GM12874 (cell line): Measurements from ENCODE around the gene UBE2J2.

ENCODE experiments used
- CTCF ChIP-seq: IDR thresholded peaks from 2 replicates; pipeline ENCODE4 v1.5.1; 2011; ENCODE audit warnings: low read depth, mild to moderate bottlenecking, control low read depth, low read length, moderate library complexity; ENCODE audit not compliant: insufficient read depth

The UBE2J2 gene

DNA sequence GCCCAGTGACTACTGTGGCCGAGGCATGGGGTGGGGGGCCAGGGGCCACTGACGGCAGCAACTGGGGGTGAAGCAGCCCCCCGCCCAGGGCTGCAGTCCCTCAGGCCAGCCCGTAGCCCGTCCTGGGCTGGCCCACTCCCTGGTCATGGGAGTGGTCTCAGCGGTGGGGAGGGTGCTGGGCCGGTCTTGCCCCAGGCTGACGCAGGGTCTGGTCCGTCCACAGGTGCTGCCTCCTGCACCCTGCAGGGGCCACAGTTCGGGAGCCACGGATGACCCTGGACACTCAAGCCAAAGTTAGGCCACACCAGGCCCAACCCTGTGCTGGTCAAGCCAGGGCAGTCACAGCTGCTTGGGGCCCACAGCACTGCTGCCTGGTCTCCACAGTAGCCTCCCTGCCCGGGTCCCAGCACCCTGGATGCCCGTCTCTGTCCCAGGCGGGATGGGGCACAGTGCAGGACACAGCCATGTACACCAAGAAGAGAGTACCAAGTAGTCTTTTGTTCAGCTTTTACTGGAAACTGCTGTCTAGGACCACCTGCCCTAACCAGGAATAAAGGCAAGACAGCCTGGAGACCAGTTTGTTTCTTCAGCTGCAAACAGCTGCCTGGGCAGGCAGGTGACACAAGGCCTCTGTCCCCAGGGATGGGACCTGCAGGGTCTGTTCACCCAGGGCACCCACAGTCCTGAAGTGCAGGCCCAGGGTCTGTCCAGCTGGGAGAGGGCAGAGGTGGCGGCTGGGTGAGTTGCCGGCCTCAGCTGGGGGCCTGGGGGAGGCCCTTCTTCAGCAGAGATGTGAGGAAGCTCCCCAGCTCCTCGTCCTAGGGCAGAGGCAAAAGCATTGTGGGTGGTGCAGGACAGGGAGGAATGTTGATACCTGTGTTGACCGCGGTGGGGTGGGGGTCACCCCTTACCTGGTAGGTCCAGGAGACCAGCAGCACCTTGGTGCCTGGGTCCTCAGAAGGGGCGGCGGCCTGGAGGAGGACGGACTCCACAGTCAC, 37.8 kb upstream of the UBE2J2 start:
- no peak for TF ChIP-seq CTCF

GRCh38 chr1:1310476-1311053, 36.9 kb upstream of the UBE2J2 start:
- no peak for TF ChIP-seq CTCF

DNA sequence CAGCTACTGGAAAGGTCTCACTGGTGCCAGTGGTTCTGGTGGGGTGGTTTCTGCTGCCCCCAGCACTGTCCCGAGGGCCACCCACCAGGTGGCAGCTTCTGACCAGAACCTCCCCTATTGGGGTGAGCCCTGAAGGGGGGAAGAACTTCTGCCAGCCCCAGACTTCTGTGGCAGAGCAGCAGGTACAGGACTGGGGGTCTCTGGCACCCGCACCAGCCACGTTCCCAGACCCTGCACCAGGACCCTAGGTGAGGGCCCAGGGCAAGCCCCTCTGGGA, 36.4 kb upstream of the UBE2J2 start:
- TF ChIP-seq CTCF = no peak

- TF ChIP-seq CTCF = no peak
These were observed 35.8 kb upstream of the UBE2J2 start for GRCh38 chr1:1309251-1310108.

GRCh38 chr1:1308756-1309250, 35.1 kb upstream of the UBE2J2 start:
- no peak for TF ChIP-seq CTCF

GRCh38 chr1:1307923-1308755, 34.5 kb upstream of the UBE2J2 start, which contains the start of the genes ACAP3 and PUSL1:
ACAP3 (minus strand) TSS chr1:1307930; CDS start chr1:1307815, 115 bp downstream.
PUSL1 (plus strand) TSS chr1:1308597; CDS start chr1:1308644, 47 bp downstream.
- no peak for TF ChIP-seq CTCF
